Activated CD4-positive, alpha-beta T cell treated with anti-CD3 and anti-CD28 coated beads, Interleukin-10, Interleukin-2, amounts not matched to agents 100 ng/mL and 50 ng/mL, durations not matched to agents 16 hours and 8 hours (primary cell): ENCODE measurements around the gene RSPO4.

Experiments used
- DNase-seq: peaks from one replicate; pipeline ENCODE4 v3.0.0-alpha.2; 2020

The RSPO4 gene

DNA sequence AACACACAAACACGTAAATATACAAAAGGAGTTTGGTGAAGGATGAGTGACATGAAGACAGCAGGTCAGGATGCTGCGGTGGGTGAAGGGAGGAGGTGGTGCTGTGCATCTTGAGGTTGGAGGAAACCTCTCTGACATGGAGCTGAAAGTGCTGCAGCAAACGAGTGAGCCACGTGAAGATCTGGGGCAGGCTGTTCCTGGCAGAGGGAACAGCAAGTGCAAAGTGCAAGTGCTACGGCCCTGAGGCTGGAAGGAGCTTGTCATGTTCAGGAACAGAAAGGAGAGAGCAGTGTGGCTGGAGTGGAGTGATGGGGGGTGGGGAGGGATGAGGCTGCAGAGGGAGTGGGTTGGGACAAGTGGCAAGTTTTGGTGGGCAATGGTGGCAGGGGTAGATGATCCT, 61.2 kb downstream of the RSPO4 start:
- no peak for DNase-seq

DNA sequence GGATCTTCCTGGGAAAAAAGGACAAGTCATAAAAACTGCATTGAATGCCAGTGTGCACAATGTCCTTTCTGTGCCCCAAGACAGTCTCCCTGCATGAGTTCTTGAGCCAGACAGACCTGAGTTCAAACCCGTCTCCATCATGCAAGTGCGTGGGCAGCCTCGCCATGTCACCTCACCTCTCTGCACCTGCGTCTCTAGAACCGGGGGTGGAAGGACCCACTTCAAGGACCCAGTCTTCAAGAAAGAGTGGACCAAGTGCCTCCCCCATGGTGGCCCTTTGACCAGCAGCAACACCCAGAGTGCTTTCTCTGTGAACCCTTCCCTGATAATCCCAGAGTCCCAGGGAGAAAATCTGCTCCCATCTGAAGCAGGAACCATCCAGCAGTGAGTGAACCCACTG, 62.5 kb downstream of the RSPO4 start:
- no peak for DNase-seq

GRCh38 chr20:934186-934840, 67.8 kb downstream of the RSPO4 start:
- no peak for DNase-seq

- DNase-seq, result no peak
Measured at GRCh38 chr20:933029-933428, 69.1 kb downstream of the RSPO4 start.

DNA sequence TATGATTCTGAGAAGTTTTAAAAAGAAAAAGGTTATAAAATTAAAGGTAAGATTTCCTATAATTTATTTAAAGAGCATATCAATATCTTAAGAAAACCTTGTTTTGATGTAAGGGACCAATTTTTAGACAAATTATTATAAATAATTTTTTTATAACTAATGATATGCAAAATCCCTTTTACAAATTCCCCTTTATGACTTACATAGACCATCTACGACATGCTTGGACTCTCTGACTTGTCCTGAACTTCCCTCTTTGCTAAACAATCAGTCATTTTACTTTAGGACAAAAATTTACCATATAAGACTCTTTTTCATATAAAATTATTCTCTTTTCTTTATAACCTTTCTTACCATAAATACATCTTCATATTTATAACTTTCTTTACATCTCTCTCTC, 70.7 kb downstream of the RSPO4 start:
- DNase-seq, result no peak

- no peak for DNase-seq
Measured at GRCh38 chr20:926670-927069, 75.4 kb downstream of the RSPO4 start.

GRCh38 chr20:925516-925915, 76.6 kb downstream of the RSPO4 start:
- DNase-seq, result no peak

DNA sequence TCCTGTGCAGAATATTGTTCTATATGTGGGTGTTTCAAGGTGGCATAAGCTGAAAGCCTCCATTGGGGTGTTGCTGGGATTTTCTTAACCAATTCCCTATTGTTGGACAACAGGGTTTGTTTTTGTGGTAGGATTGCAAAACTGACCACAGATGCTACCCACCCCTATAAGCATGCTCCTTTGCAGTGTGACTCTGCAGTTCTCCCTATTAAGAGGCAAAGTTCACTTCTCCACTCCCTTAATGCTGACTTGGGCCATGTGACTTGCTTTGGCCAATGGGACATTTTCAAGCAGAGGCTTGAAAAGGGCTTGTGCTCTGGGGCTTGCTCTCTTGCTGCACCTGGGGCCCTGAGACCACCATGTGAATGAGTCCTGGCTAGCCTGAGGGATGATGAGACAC, 77.5 kb downstream of the RSPO4 start:
- DNase-seq, result no peak

DNA sequence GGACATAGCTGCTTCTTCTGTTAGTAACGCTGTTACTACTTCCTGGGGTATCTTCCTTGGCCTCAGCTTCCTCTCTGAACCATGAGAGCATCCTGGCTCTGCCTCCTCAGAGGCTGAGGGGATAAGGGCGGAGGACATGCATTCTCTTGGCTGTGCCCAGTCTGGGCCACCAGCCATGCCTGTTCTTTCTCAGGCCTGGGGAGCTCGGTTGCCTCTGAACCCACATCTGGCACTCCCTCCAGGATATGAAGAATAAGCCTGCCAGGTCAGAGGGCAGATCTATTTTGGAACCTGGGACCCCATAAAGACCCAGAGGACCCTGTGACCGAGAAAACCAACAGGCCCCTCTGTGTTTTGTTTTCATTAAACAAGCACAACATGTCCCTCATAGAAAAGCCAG, 79.3 kb downstream of the RSPO4 start:
- no peak for DNase-seq

GRCh38 chr20:921068-921467, 81.0 kb downstream of the RSPO4 start:
- no peak for DNase-seq

- no peak for DNase-seq
Measured at GRCh38 chr20:920311-920710, 81.8 kb downstream of the RSPO4 start.

DNA sequence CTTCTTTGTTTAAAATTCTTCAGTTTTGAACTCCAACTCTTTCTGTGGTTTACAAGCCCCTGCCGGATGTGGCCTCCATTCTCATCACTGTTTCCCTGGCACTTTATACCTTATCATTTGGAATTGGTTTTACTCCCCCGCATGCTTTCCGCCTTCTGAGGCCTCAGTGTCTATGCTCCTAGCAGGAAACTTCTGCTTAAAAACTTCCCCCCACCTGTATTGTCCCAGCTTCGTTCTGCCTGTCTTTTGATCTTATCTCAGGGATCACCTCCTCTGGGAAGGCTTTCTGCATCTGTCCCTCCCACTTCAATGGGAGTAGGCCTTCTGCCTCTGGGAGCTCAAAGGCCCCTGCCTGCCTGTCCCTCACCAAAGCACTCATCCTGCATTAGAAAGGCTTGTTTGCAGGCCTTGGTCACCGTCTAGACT, 82.6 kb downstream of the RSPO4 start:
- no peak for DNase-seq

DNA sequence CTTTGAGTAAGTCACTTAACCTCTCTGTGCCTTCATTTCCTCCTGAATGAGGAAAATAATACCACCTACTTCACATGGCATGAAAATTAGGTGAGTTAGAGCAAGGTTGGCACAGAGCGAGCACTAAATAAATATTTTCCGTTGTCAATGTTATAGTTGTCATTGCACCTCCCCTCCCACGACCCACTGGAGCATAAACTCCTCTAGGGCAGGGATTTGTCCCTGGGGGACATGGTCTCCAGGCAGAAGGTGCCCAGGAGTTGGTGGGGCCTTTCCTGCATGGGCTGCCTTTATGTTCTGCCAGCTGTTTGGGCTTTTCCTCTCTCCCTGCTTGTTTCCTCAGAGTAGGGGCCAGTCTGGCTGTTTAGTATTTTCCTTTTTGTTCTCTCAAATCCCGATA, 84.7 kb downstream of the RSPO4 start:
- no peak for DNase-seq

- DNase-seq, result no peak
Measured at GRCh38 chr20:916825-917224, 85.3 kb downstream of the RSPO4 start.

- no peak for DNase-seq
Measured at GRCh38 chr20:916125-916799, 85.8 kb downstream of the RSPO4 start, which contains the start of gene ANGPT4. TSS of gene ANGPT4 (minus strand) at chr20:916334. CDS start at chr20:916214, 120 bp downstream.

GRCh38 chr20:914727-915498, 87.2 kb downstream of the RSPO4 start:
- no peak for DNase-seq

GRCh38 chr20:913306-913849, 88.7 kb downstream of the RSPO4 start:
- no peak for DNase-seq

DNA sequence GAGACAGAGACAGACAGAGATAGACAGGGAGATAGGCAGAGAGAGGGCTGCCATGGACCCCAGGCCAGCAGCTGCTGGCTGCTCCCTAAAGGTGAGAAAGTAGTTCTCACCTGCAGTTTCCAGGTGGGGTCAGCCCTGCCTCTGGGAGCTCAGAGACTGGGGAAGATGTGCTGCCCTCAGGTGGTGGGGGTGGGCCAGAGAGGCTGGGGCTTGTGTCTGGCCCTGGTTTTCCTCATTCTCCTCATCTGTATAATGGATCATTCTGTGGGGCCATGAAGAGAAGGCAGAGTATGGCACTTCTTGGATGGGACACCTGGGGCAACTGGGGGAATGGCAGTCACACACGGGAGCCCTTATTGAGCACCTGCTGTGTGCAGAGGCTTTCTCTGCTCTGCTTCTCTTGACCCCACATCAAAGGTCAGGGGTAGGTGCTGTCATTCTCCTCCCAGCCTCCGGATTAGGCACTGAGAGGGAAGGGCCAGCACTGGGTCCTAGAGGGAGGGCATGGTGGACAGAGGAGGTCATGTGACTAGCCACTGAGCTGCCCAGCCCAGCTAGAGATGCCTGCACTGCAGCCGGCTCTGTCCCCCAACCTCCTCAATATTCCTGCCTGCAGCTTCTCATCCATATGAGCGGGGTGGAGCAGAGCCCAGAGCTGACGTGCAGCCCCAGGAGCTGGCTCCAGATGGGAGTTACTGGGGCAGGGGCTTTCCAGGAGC, 90.1 kb downstream of the RSPO4 start:
- DNase-seq, result peak; percentile 14

- DNase-seq, result no peak
Measured at GRCh38 chr20:910870-911770, 91.0 kb downstream of the RSPO4 start.

- peak; percentile 7 for DNase-seq
Measured at GRCh38 chr20:910132-910869, 91.8 kb downstream of the RSPO4 start.

- DNase-seq, result no peak
Measured at GRCh38 chr20:909641-910040, 92.5 kb downstream of the RSPO4 start.
